Stimulated activated CD4-positive, alpha-beta T cell treated with anti-CD3 and anti-CD28 coated beads, Interleukin-4, amount 100 ng/mL, for 1 hour (primary cell): ENCODE data around the gene C14orf180.
"Not testable (repeated sequence)": the region's sequence is repeated elsewhere in the genome, so short reads cannot be mapped to it uniquely, and the experiment has no call there.

Experiments used
- DNase-seq: peaks from one replicate; pipeline ENCODE4 v3.0.0-alpha.2; 2020

The C14orf180 gene

DNA sequence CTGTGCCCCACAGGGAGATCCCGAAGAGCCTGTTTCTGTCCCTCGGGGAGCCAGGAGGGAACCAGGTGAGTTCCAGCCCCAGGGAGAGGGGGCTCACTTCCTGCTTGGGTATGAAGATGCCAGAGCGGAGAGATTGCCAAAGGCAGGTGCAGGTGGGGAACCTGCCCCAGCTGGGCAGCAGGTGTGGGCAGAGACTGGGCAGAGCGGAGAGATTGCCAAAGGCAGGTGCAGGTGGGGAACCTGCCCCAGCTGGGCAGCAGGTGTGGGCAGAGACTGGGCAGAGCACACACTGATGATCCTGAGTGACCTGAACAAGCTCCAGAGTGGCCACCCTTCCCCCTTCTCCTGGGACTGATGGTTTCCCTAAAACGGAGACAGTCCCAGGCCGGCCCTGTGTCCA lies 375 bp downstream of the C14orf180 start:
- DNase-seq = not testable (repeated sequence)

- no peak for DNase-seq
Measured at GRCh38 chr14:104580961-104581360, 1.4 kb downstream of the C14orf180 start.

- no peak for DNase-seq
Measured at GRCh38 chr14:104581521-104581920, 2.0 kb downstream of the C14orf180 start.

DNA sequence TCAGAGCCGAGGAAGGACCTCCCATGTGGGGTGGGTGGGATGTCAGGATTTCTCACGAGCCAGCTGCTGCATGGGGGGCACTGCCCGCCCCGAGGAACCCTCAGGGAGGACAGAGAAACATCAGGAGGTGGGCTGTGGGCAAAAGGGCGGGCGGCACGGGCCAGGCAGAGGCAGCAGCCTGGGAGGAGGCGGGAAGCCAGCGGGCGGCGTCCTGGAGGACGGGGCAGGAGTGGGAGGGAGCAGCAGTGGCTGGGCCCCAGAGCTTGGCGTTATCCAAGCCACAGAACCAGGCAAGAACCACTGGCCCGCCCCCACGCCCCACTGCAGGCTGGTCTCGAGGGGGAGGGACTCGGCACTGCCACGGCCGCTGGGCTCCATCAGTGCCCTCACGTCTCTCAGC lies 2.4 kb downstream of the C14orf180 start:
- no peak for DNase-seq

- DNase-seq = no peak
Measured at GRCh38 chr14:104582662-104583061, 3.1 kb downstream of the C14orf180 start.

GRCh38 chr14:104583424-104584306 lies 4.1 kb downstream of the C14orf180 start:
- DNase-seq = no peak

DNA sequence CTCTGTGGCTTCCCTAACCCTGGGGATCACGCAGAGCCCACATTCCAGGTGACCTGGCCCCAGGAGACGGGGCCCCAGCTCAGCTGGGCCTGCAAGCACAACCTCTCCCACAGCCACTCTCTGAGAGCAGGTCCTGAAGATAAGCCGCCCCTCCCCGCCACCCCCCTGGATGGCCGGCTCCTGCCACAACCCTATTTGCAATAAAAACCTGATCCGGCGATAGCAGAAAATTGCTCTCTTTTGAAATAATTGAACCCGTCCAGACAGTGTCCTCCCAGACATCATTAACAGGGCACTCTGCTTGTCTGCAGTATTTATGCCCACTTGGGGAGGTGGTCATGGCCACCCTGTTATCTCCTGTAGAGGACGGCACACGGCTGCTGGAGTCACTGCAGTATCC lies 5.0 kb downstream of the C14orf180 start:
- no peak for DNase-seq

GRCh38 chr14:104585966-104586697 lies 6.6 kb downstream of the C14orf180 start:
- no peak for DNase-seq

- DNase-seq = no peak
Measured at GRCh38 chr14:104586832-104587620, 7.5 kb downstream of the C14orf180 start.

- no peak for DNase-seq
Measured at GRCh38 chr14:104587641-104588040, 8.1 kb downstream of the C14orf180 start.

DNA sequence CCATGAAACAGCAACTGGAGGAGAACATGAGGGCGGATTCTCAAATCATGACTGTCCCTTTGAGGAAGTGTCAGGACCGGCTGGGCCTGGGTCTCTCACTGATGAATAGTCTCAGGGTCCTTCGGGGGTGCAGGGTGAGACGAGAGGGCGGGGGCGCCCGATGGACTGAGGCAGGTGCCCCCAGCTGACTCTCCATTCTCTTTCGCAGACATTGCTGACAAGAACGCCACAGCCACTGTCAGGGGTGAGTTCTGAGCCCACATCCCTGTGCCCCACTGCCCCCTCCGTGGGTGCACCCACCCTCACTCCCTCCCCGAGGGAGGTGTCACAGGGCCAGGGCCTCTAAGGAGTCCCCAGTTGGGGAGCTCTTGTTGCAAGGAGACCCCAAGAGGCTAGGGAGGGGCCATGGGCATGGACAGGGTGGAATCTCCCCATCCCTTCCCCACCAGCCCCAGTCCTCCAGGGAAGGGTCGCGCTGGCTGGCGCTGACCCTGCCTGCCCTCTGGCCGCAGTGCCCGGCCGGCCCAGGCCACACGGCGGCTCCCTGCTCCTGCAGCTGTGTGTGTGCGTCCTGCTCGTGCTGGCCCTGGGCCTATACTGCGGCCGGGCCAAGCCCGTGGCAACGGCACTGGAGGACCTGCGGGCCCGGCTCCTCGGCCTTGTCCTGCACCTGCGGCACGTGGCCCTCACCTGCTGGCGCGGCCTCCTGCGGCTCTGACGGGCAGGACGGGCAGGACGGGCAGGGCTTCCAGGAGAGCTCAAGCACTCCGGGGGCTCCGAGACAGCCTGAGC lies 8.7 kb downstream of the C14orf180 start:
- DNase-seq = no peak

DNA sequence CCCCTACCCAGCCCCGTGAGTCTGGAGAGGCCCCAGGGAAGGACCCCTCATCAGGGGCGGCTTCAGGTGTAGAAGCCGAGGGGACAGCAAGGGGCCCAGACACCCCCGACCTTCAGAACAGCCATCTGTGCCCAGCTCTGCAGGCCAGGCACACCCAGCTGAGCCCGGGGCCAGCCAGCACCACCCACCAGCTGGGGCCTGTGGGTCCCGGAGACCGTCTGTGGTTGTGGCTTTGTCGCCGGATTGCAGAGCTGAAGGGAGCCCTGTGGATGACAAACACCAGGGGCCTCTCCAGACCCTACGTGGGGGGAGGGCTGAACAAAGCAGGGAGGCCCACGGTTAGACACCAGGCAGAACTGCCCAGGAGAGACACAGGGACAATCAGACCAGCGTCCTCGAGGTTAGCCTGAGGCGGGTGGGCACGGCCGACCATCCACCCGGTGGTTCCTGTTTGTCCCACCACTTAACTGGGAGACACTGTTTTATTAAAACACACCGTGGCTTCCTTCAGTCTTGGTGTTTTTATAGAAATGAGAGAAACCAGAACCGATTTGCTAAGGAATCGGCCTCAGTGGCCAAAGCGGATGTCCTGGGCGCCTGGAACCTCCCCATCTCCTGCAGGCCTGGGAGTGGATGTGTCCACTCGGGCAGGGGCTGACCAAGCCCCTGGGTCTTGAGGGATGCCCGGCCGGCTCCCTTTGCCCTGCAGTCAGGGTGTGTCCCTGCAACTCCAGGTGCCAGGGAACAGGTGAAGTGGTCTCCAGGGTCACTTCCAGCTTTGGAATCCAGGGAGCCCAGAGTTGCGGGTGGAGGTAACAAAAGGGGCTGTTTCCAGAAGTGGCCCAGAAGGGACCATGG lies 10.0 kb downstream of the C14orf180 start:
- DNase-seq = no peak

GRCh38 chr14:104590240-104590965 lies 10.8 kb downstream of the C14orf180 start:
- no peak for DNase-seq

DNA sequence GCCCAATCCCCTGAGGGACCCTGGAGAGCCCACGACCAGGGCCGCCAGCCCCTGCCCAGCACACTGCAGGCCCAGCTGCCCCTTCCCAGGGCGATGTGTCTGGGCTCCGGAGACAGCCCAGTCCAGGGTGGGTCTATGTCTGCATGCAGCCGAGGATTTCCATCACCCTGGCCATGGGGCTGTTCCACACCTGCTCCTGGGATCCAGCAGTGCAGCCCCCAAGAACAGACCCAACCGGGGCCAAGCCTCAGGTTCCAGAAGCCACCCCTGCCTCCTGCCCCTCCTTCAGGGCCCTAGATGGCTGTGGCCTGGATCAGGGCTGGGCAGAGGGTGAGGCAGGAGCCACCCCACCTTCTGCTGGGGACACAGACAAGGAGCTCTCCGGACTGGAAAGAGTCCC lies 11.5 kb downstream of the C14orf180 start:
- DNase-seq = no peak

DNA sequence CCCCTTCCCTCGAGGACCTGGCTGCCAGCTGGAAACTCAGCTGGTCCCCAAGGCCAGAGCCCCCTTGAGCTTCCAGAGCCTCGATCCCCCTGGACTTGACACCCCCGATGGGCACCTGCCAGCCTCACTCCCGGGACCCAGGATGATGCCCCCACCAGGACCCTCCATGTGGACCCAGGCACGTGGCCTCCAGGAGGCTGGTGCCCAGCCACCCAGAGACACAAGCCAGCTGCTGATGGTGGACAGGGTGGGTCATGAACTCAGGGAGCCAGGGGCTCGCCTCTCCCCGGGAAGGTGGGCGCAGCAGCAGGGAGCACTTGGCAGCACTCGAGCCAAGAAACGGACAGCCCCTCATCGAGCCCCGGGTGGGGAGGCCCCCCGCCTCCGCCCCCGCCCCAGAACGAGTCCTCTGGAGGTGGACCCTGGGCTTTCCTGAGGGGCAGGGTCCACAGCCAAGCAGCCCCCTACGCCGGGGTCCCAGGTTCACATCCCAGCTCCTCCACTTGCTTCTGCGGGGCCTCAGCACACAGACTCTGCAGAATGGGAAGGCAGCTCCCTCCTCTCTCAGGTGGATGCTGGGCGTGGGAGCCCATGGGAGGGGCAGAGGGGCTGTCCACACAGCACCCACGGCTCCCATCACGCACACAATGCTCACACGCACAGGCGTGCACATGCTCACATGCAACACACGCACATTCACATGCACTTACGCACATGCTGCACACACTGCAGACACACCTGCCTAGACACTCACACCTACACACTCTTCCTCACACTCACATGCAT lies 12.1 kb downstream of the C14orf180 start:
- DNase-seq = no peak

- no peak for DNase-seq
Measured at GRCh38 chr14:104592292-104592672, 12.7 kb downstream of the C14orf180 start.

DNA sequence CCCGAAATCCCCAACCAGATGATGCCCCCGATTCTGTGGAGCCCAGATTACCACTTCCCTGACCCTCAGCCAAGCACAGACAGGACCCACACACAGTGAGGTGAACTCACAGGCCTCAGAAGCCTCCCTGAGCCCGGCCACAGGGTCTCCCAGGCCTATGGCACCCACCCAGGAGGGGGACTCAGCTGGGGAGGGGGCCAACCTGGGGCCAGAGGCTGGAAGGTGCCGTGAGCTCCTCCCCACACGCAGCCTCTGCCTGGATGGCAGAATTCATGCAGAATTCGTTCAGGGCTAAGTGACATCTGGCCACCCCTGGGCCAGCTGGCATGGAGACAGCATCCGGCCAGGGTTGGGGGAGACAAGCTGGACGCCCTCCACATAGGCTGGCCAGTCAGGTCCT lies 13.2 kb downstream of the C14orf180 start:
- DNase-seq = no peak

GRCh38 chr14:104593241-104593701 lies 13.7 kb downstream of the C14orf180 start:
- DNase-seq = no peak

- DNase-seq = no peak
Measured at GRCh38 chr14:104593710-104594136, 14.2 kb downstream of the C14orf180 start.
